ENCODE data around the gene NDUFAF3. TPM values are rescaled to one million over a fixed set of nuclear protein-coding genes. Genes with fewer than 3 reads are reported as not detected.

The NDUFAF3 gene
- polyA plus RNA-seq, 1 of the 3 experiments (the other 2 are of a cell fraction): 104 TPM

- H4K20me1 ChIP-seq (ENCODE audit: insufficient read depth): no peaks in the 10 kb centered on the region
- no peaks in the 10 kb centered on the region for H3K9me3 ChIP-seq
- peaks cover 26% of the 10 kb centered on the region for H3F3A ChIP-seq (replicated peaks; ENCODE audit: insufficient read depth)
- no peak overlapping the region for H3K4me2 ChIP-seq
- POLR2A ChIA-PET: no interaction called here
- no peak overlapping the region for H2AFZ ChIP-seq (ENCODE audit: low read depth)
- no peak for DNase-seq
- H3K9me2 ChIP-seq: no peaks in the 10 kb centered on the region
- H3K4me1 ChIP-seq (ENCODE audit: control insufficient read depth in 1 of 2, insufficient read depth in 2 of 2, low read depth in 1 of 2, low read length in 1 of 2): no peaks in the 10 kb centered on the region
- H3K36me3 ChIP-seq (replicated peaks in 1 of 2; ENCODE audit: control insufficient read depth in 1 of 2, insufficient read depth in 2 of 2, low read length in 1 of 2): peaks cover 34 to 68% of the 10 kb centered on the region in 2 experiments
- 98% methylated on average over 3 of the region's 3 CpGs for WGBS (ENCODE audit: low lambda C conversion rate)
- H3K9ac ChIP-seq: no peak overlapping the region
- no peak overlapping the region for H3K27ac ChIP-seq (ENCODE audit: low read depth in 2 of 2, low read length in 1 of 2)
- H3K4me3 ChIP-seq (ENCODE audit: low read depth in 2 of 2, low read length in 1 of 2): no peak overlapping the region
- H3K27me3 ChIP-seq (ENCODE audit: insufficient read depth): no peaks in the 10 kb centered on the region
- H3K79me2 ChIP-seq (ENCODE audit: insufficient read depth): peaks cover 13% of the 10 kb centered on the region
- CTCF ChIA-PET: no interaction called here
- TF ChIP-seq FOSL2 (IDR thresholded peaks at IDR 0.05; ENCODE audit: borderline replicate concordance, low read depth) (no peak), RFX5 (IDR thresholded peaks at IDR 0.05; ENCODE audit: low read length) (no peak), NRF1 (IDR thresholded peaks at IDR 0.05; ENCODE audit: low read depth, low read length) (no peak), FOXM1 (IDR thresholded peaks at IDR 0.05; ENCODE audit: low read depth) (no peak), GABPA (IDR thresholded peaks at IDR 0.05; ENCODE audit: low read depth) (no peak)
These were observed 13.4 kb downstream of the NDUFAF3 start for GRCh38 chr3:49035281-49035680.

- Histone ChIP-seq H3K9me3 (no peaks in the 10 kb centered on the region), H3K9me2 (no peaks in the 10 kb centered on the region), H3K9ac (no peak overlapping the region), H2AFZ (ENCODE audit: low read depth) (no peak overlapping the region), H3K4me2 (no peak overlapping the region), H3F3A (replicated peaks; ENCODE audit: insufficient read depth) (no peaks in the 10 kb centered on the region), H3K27ac (ENCODE audit: low read depth in 2 of 2, low read length in 1 of 2) (no peak overlapping the region), H3K36me3 (replicated peaks in 1 of 2; ENCODE audit: control insufficient read depth in 1 of 2, insufficient read depth in 2 of 2, low read length in 1 of 2) (peaks cover 23 to 49% of the 10 kb centered on the region in 2 experiments), H3K4me1 (ENCODE audit: control insufficient read depth in 1 of 2, insufficient read depth in 2 of 2, low read depth in 1 of 2, low read length in 1 of 2) (no peaks in the 10 kb centered on the region; a peak in 1 of 4 replicates), H3K27me3 (ENCODE audit: insufficient read depth) (no peaks in the 10 kb centered on the region), H3K79me2 (ENCODE audit: insufficient read depth) (peaks cover 61% of the 10 kb centered on the region), H4K20me1 (ENCODE audit: insufficient read depth) (no peaks in the 10 kb centered on the region; the same call in 1 of the 2 replicates), H3K4me3 (ENCODE audit: low read depth in 2 of 2, low read length in 1 of 2) (no peak overlapping the region)
- POLR2A ChIA-PET: no interaction called here
- TF ChIP-seq NRF1 (IDR thresholded peaks at IDR 0.05; ENCODE audit: low read depth, low read length) (no peak), REST (IDR thresholded peaks at IDR 0.05; ENCODE audit: low read depth, low read length) (no peak), TEAD4 (IDR thresholded peaks at IDR 0.05; ENCODE audit: borderline replicate concordance, insufficient read depth) (no peak), NFIC (IDR thresholded peaks at IDR 0.05; ENCODE audit: borderline replicate concordance) (no peak), GATA2 (CRISPR knock-in tag; IDR thresholded peaks at IDR 0.05) (no peak), EP300 (IDR thresholded peaks at IDR 0.05; ENCODE audit: borderline replicate concordance in 1 of 2, low read depth in 1 of 2, low read length in 1 of 2) (no peak), RCOR1 (IDR thresholded peaks at IDR 0.05; ENCODE audit: low read length) (no peak)
- WGBS (ENCODE audit: low lambda C conversion rate): 96% methylated on average over 1 of the region's 1 CpG
- CTCF ChIA-PET: interaction anchor here (0.7 kb wide), 1 partner anchor 48 kb away, joined by 3 read pairs; no protein-coding TSS in a partner anchor
- DNase-seq: no peak
These were observed 31.6 kb downstream of the NDUFAF3 start for GRCh38 chr3:49053543-49053942.

All from SK-N-SH (cell line).